K562 (cell line): ENCODE results near the gene NTN1. TPM values are rescaled to one million over a fixed set of nuclear protein-coding genes. Genes with fewer than 3 reads are reported as not detected.

ENCODE experiments used
- ATAC-seq: fragments of 200-7000 bp; cut with Tn5 transposase; 3 replicates; pipeline ENCODE4 v1.9.1; 2020; ENCODE audit warnings: moderate library complexity
- BruUV-seq: library from RNA; stranded (reverse); fragments of 400-500 nt; replicated peaks from 2 replicates; lab custom pipeline; 2021; lab: Mats Ljungman, UMichigan
- CTCF ChIA-PET: fragments of 300-600 bp; formaldehyde crosslinking; extraction: SDS; loops from one replicate; lab custom pipeline; 2021; ENCODE audit warnings: low intra/inter-chr PET ratio; lab: Yijun Ruan, JAX
- POLR2A ChIA-PET: fragments of 300-600, 350-650 bp; sonication (Branson Sonifier 250); formaldehyde crosslinking; extraction: SDS; loops from one replicate; lab custom pipeline; 2021; ENCODE audit warnings: antibody characterized with exemption, inconsistent platforms; lab: Yijun Ruan, JAX
- DNase-seq, 4 experiments: peaks; one replicate each; pipeline versions ENCODE4 v3.0.0 to v3.0.0-alpha.2; 2011 to 2018; ENCODE audit warnings: low spot score in 3 of 4, mixed read lengths in 3 of 4; ENCODE audit errors: extremely low read depth in 1 of 4
- FAIRE-seq: peaks from 2 replicates; lab custom pipeline; 2011; peaks lifted over from hg19 to GRCh38; lab: Jason Lieb, UNC
- H2AFZ ChIP-seq: 2 replicates; pipeline ENCODE4 v1.6.0; 2011; ENCODE audit warnings: low read depth, low read length, control low read depth, inconsistent platforms
- H3K27ac ChIP-seq: fragments of 200-600 bp; 3 replicates; pipeline ENCODE4 v1.8.0; 2011; ENCODE audit warnings: low read depth, mild to moderate bottlenecking, control low read depth, inconsistent platforms, low read length, moderate library complexity, mixed read lengths; ENCODE audit errors: extremely low read depth
- H3K27me3 ChIP-seq, 2 experiments: fragments of 300-600 bp in 1 of 2; 2 replicates in 1 of 2; 3 replicates in 1 of 2; pipeline versions ENCODE4 v1.6.0 to v1.8.0; 2011; ENCODE audit warnings: inconsistent platforms in 2 of 2, low read length in 2 of 2, mild to moderate bottlenecking in 1 of 2, mixed read lengths in 1 of 2, moderate library complexity in 1 of 2; ENCODE audit not compliant: control insufficient read depth in 2 of 2, insufficient read depth in 2 of 2
- H3K36me3 ChIP-seq: fragments of 300-600 bp; 3 replicates; pipeline ENCODE4 v1.8.0; 2011; ENCODE audit warnings: mild to moderate bottlenecking, low read length, inconsistent platforms; ENCODE audit not compliant: control insufficient read depth, insufficient read depth
- H3K4me1 ChIP-seq, 2 experiments: fragments of 200-600 bp in 1 of 2; replicated peaks in 1 of 2; 2 replicates in 1 of 2; 3 replicates in 1 of 2; pipeline versions ENCODE4 v1.5.1 to v1.8.0; 2011; ENCODE audit warnings: inconsistent platforms in 2 of 2, low read length in 2 of 2, mild to moderate bottlenecking in 1 of 2, mixed read lengths in 1 of 2, moderate library complexity in 1 of 2; ENCODE audit not compliant: control insufficient read depth in 2 of 2, insufficient read depth in 2 of 2
- H3K4me2 ChIP-seq: 2 replicates; pipeline ENCODE4 v1.6.1; 2011; ENCODE audit warnings: low read length, control low read depth, inconsistent platforms, mixed read lengths; ENCODE audit not compliant: insufficient read depth
- H3K4me3 ChIP-seq: fragments of 200-600 bp; sonication (generic), shearing (Covaris generic); 2 replicates; pipeline ENCODE4 v1.5.1; 2016; ENCODE audit warnings: control low read depth, inconsistent platforms
- H3K79me2 ChIP-seq: fragments of 200-600 bp; 3 replicates; pipeline ENCODE4 v1.8.0; 2011; ENCODE audit warnings: low read length, inconsistent platforms; ENCODE audit not compliant: control insufficient read depth, insufficient read depth
- H3K9ac ChIP-seq, 2 experiments: 2 replicates each; pipeline versions ENCODE4 v1.6.0 to v1.6.1; 2011; ENCODE audit warnings: low read depth in 2 of 2, low read length in 2 of 2, control low read depth in 1 of 2, inconsistent platforms in 1 of 2, mild to moderate bottlenecking in 1 of 2, mixed read lengths in 1 of 2; ENCODE audit not compliant: insufficient read depth in 1 of 2
- H3K9me1 ChIP-seq: one replicate; pipeline ENCODE4 v1.6.0; 2011; ENCODE audit warnings: inconsistent platforms, mild to moderate bottlenecking, low read length, moderate library complexity; ENCODE audit not compliant: control insufficient read depth, insufficient read depth
- H3K9me3 ChIP-seq: replicated peaks from 2 replicates; pipeline ENCODE4 v1.5.1; 2011; ENCODE audit warnings: low read depth, low read length, inconsistent platforms; ENCODE audit not compliant: control insufficient read depth, insufficient read depth
- H4K20me1 ChIP-seq: replicated peaks from 2 replicates; pipeline ENCODE4 v1.6.1; 2011; ENCODE audit warnings: low read length, inconsistent platforms, mixed read lengths; ENCODE audit not compliant: control insufficient read depth, insufficient read depth
- CBFB ChIP-seq: sonication (generic); formaldehyde crosslinking; IDR thresholded peaks from 2 replicates; pipeline ENCODE4 v1.4.0; 2020; ENCODE audit warnings: mild to moderate bottlenecking, missing genetic modification reagents
- ETS2 ChIP-seq: IDR thresholded peaks from 2 replicates; pipeline ENCODE4 v1.6.1; 2016; ENCODE audit warnings: borderline replicate concordance, missing genetic modification characterization, mild to moderate bottlenecking, moderate library complexity, missing compliant biosample characterization; ENCODE audit not compliant: poor library complexity, severe bottlenecking
- KDM1A ChIP-seq, 2 experiments: fragments of 450-650 bp; IDR thresholded peaks; 2 replicates each; pipeline ENCODE4 v1.6.1; 2016; ENCODE audit warnings: mild to moderate bottlenecking in 2 of 2
- MAFK ChIP-seq: IDR thresholded peaks from 2 replicates; pipeline ENCODE4 v1.6.1; 2011; ENCODE audit warnings: low read length, improper control_type of control experiment
- MCM3 ChIP-seq: fragments of 450-650 bp; IDR thresholded peaks from 2 replicates; pipeline ENCODE4 v1.6.1; 2016
- MTA3 ChIP-seq: fragments of 450-650 bp; formaldehyde crosslinking; IDR thresholded peaks from 2 replicates; pipeline ENCODE4 v1.6.1; 2017; ENCODE audit warnings: mild to moderate bottlenecking, borderline replicate concordance
- PCBP1 ChIP-seq: fragments of 200-400 bp; formaldehyde crosslinking; IDR thresholded peaks from 2 replicates; pipeline ENCODE4 v1.6.1; 2018; ENCODE audit warnings: mild to moderate bottlenecking, low read depth, low read length; ENCODE audit not compliant: poor library complexity, severe bottlenecking
- TCF7L2 ChIP-seq: fragments of 150-350 bp; IDR thresholded peaks from 2 replicates; pipeline ENCODE4 v1.6.1; 2016; ENCODE audit warnings: low read depth, mild to moderate bottlenecking, low read length, moderate library complexity
- ZNF165 ChIP-seq: fragments of 250-450 bp; sonication (Bioruptor Pico); IDR thresholded peaks from 2 replicates; pipeline ENCODE4 v1.4.0; 2020; ENCODE audit warnings: borderline replicate concordance
- ZNF253 ChIP-seq: fragments of 250-450 bp; sonication (Bioruptor Pico); conservative IDR thresholded peaks from 2 replicates; pipeline ENCODE4 v1.6.1; 2021; ENCODE audit warnings: mild to moderate bottlenecking
- ZNF766 ChIP-seq: fragments of 200-800 bp; sonication (Bioruptor generic); conservative IDR thresholded peaks from 2 replicates; pipeline ENCODE4 v1.6.1; 2016; ENCODE audit warnings: missing genetic modification characterization, missing compliant biosample characterization
- ZSCAN32 ChIP-seq: fragments of 450-650 bp; formaldehyde crosslinking; IDR thresholded peaks from 2 replicates; pipeline ENCODE4 v1.4.0; 2020; ENCODE audit warnings: mild to moderate bottlenecking, moderate library complexity
- WGBS: fragments of 100-300 bp; shearing (Covaris generic); methylation state at CpG from one replicate; pipeline ENCODE4 v1.1.6; 2016; ENCODE audit warnings: low coverage, mixed read lengths; ENCODE audit not compliant: insufficient coverage; ENCODE audit errors: missing lambda C conversion rate; 5-methylcytosine and 5-hydroxymethylcytosine counted together
- in situ Hi-C: fragments of 300-500 bp; cut with MboI; formaldehyde crosslinking; loops from 4 replicates; pipeline ENCODE4 v1.15.0; 2018; ENCODE audit warnings: inconsistent platforms, mixed read lengths
- intact Hi-C: fragments of 100-400 bp; cut with micrococcal nuclease; formaldehyde crosslinking; loops from 2 replicates; pipeline ENCODE4 v1.14.2; 2022
- polyA plus RNA-seq, 8 experiments: library from polyadenylated mRNA; depleted of rRNA in 4 of 8; stranded (reverse) in 5 of 8; unstranded in 3 of 8; fragments of >200 nt; fragmentation: Nextera tagmentation in 2 of 8; fragmentation: Illumina TruSeq in 1 of 8; extraction: Ambion mirVana in 2 of 8; extraction: Trizol in 1 of 8; gene quantifications; 2 replicates each; pipeline versions ENCODE4 v1.2.1 to v1.2.3, GENCODE V29; 2011 to 2014; ENCODE audit warnings: inconsistent platforms in 1 of 8, missing spikeins in 1 of 8
- total RNA-seq, 7 experiments: library from RNA; depleted of rRNA in 6 of 7; stranded (reverse); fragments of >200 nt in 6 of 7; fragmentation: Illumina TruSeq in 2 of 7; extraction: Trizol in 2 of 7; gene quantifications; 2 replicates each; pipeline versions ENCODE4 v1.2.1 to v1.2.3, GENCODE V29; 2011 to 2021; ENCODE audit warnings: low replicate concordance in 1 of 7
- TF ChIP-seq, protein P1 (sequence below): sonication (generic); formaldehyde crosslinking; IDR thresholded peaks from 2 replicates; pipeline ENCODE4 v1.5.0; 2020; ENCODE audit warnings: missing genetic modification reagents
- TF ChIP-seq, protein P2 (sequence below): fragments of 250-450 bp; sonication (Bioruptor Pico); IDR thresholded peaks from 2 replicates; pipeline ENCODE4 v1.4.0; 2020; ENCODE audit warnings: mild to moderate bottlenecking, moderate library complexity, borderline replicate concordance
- TF ChIP-seq, protein P3 (sequence below): conservative IDR thresholded peaks from 2 replicates; pipeline ENCODE4 v1.6.1; 2011; ENCODE audit warnings: low read depth, mild to moderate bottlenecking, low read length; ENCODE audit not compliant: control insufficient read depth
- TF ChIP-seq, protein P4 (sequence below): IDR thresholded peaks from 3 replicates; pipeline ENCODE4 v1.6.1; 2011; ENCODE audit warnings: borderline replicate concordance, mild to moderate bottlenecking; ENCODE audit not compliant: insufficient read length, insufficient read depth

Gene NTN1
- total and polyA plus RNA-seq, 9 of the 15 experiments (the other 6 are each of a cell fraction or from before 2014, with no cell fraction given) = 0.02 TPM; not detected in 8

DNA sequence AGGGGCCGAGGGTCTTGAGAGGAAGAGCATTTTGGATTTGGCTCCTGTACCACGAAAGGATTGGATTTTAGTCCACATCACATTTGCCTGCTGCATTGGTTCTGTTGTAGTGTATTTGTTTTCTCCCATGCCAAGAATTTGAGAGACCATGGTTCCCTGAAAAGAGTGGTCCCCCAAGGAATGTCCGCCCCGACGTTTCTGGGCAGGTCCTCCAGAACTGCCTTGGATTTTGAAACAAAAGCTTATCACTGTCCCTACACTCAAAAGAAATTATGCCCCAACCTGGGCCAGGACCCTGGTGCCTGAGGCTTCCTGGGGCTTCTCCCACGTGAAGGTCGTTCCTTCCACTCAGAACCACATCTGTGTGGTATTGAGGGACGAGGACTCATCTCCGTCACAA is 10.8 kb downstream of the NTN1 start (continued):
- TF ChIP-seq, protein P1, sequence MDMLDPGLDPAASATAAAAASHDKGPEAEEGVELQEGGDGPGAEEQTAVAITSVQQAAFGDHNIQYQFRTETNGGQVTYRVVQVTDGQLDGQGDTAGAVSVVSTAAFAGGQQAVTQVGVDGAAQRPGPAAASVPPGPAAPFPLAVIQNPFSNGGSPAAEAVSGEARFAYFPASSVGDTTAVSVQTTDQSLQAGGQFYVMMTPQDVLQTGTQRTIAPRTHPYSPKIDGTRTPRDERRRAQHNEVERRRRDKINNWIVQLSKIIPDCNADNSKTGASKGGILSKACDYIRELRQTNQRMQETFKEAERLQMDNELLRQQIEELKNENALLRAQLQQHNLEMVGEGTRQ (CRISPR knock-in tag) = no peak
- TF ChIP-seq ZNF766 (no peak), MAFK (no peak), MCM3 (no peak), ZSCAN32 (no peak)

DNA sequence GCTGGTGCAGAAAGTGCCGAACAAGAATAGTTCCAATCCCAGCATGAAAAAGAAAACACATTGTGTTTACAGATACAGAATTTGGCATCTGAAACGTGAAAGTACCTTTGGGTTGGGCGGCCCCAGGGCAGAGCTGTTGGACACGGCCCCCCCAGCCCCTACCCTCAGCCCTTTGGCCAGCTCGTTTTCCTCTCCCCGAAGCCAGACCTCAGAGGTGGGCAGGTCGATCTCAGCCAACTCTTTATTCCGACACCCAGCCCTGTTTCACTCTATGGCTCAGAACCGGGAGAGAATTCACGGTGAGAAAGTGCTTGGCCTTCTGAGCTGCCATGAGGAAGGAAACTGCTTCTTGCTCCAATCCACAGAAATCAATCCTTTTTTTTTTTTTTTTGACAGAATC is 11.3 kb downstream of the NTN1 start:
- Histone ChIP-seq H2AFZ (no peak overlapping the region), H3K9me1 (no peaks in the 10 kb centered on the region), H3K36me3 (no peaks in the 10 kb centered on the region), H3K4me1 (no peaks in the 10 kb centered on the region), H3K4me3 (no peak overlapping the region), H3K27me3 (peaks cover 0 to 6% of the 10 kb centered on the region in 2 experiments; a peak in 2 of 5 replicates), H4K20me1 (no peaks in the 10 kb centered on the region), H3K79me2 (no peaks in the 10 kb centered on the region), H3K27ac (no peak overlapping the region), H3K9ac (no peak overlapping the region), H3K9me3 (no peaks in the 10 kb centered on the region), H3K4me2 (no peak overlapping the region)
- FAIRE-seq (no peak), DNase-seq (no peak), ATAC-seq (no peak)
- CTCF ChIA-PET = no interaction called here
- 0% methylated on average over 9 of the region's 10 CpGs for WGBS
- intact Hi-C loops = no loop called here
- in situ Hi-C loops = no loop called here
- BruUV-seq = no TSS peak
- POLR2A ChIA-PET = no interaction called here
- no peak for TF ChIP-seq CBFB (CRISPR knock-in tag)
- no peak for TF ChIP-seq ETS2
- TF ChIP-seq KDM1A (IDR thresholded peaks at IDR 0.05) = no peak
- TF ChIP-seq ZNF253 (CRISPR knock-in tag) = no peak
- no peak for TF ChIP-seq TCF7L2
- no peak for TF ChIP-seq MTA3
- TF ChIP-seq, protein P2, sequence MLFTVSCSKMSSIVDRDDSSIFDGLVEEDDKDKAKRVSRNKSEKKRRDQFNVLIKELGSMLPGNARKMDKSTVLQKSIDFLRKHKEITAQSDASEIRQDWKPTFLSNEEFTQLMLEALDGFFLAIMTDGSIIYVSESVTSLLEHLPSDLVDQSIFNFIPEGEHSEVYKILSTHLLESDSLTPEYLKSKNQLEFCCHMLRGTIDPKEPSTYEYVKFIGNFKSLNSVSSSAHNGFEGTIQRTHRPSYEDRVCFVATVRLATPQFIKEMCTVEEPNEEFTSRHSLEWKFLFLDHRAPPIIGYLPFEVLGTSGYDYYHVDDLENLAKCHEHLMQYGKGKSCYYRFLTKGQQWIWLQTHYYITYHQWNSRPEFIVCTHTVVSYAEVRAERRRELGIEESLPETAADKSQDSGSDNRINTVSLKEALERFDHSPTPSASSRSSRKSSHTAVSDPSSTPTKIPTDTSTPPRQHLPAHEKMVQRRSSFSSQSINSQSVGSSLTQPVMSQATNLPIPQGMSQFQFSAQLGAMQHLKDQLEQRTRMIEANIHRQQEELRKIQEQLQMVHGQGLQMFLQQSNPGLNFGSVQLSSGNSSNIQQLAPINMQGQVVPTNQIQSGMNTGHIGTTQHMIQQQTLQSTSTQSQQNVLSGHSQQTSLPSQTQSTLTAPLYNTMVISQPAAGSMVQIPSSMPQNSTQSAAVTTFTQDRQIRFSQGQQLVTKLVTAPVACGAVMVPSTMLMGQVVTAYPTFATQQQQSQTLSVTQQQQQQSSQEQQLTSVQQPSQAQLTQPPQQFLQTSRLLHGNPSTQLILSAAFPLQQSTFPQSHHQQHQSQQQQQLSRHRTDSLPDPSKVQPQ = no peak
- TF ChIP-seq, protein P3, sequence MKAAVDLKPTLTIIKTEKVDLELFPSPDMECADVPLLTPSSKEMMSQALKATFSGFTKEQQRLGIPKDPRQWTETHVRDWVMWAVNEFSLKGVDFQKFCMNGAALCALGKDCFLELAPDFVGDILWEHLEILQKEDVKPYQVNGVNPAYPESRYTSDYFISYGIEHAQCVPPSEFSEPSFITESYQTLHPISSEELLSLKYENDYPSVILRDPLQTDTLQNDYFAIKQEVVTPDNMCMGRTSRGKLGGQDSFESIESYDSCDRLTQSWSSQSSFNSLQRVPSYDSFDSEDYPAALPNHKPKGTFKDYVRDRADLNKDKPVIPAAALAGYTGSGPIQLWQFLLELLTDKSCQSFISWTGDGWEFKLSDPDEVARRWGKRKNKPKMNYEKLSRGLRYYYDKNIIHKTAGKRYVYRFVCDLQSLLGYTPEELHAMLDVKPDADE = no peak
- TF ChIP-seq ZNF165 (CRISPR knock-in tag) = no peak
- TF ChIP-seq PCBP1 = no peak
- TF ChIP-seq, protein P4, sequence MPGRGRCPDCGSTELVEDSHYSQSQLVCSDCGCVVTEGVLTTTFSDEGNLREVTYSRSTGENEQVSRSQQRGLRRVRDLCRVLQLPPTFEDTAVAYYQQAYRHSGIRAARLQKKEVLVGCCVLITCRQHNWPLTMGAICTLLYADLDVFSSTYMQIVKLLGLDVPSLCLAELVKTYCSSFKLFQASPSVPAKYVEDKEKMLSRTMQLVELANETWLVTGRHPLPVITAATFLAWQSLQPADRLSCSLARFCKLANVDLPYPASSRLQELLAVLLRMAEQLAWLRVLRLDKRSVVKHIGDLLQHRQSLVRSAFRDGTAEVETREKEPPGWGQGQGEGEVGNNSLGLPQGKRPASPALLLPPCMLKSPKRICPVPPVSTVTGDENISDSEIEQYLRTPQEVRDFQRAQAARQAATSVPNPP = no peak
